NCI-H146 treated with DMSO at 0.1 percent for 48 hours (cell line): Measurements from ENCODE around the gene KANSL1.

Experiments used
- DNase-seq: peaks from one replicate; lab custom pipeline; 2025; ENCODE audit not compliant: unreplicated experiment; lab: John Stamatoyannopoulos, UW

Gene KANSL1

GRCh38 chr17:45985447-45985846 is 207.8 kb downstream of the KANSL1 start:
- no peak for DNase-seq

GRCh38 chr17:45984368-45984767 is 208.9 kb downstream of the KANSL1 start:
- no peak for DNase-seq

GRCh38 chr17:45983614-45984310 is 209.5 kb downstream of the KANSL1 start:
- DNase-seq: no peak

GRCh38 chr17:45982791-45983613 is 210.2 kb downstream of the KANSL1 start:
- no peak for DNase-seq

- DNase-seq: no peak
Observed at GRCh38 chr17:45981306-45981705, 211.9 kb downstream of the KANSL1 start.

- DNase-seq: no peak
Observed at GRCh38 chr17:45980855-45981254, 212.4 kb downstream of the KANSL1 start.
